CD14-positive monocyte (primary cell): ENCODE data around the gene SCN2B. TPM values are rescaled to one million over a fixed set of nuclear protein-coding genes. Genes with fewer than 3 reads are reported as not detected.

ENCODE experiments used
- DNase-seq, 3 donors: peaks; one replicate each; pipeline ENCODE4 v3.0.0-alpha.2; 2011 to 2022
- H2AFZ ChIP-seq: 2 replicates; pipeline ENCODE4 v1.6.0; 2012; ENCODE audit warnings: mild to moderate bottlenecking, low read depth, low read length, inconsistent platforms; ENCODE audit not compliant: insufficient read depth, poor library complexity, severe bottlenecking
- H3K27ac ChIP-seq, 2 donors: 1 replicate in 1 of 2; 2 replicates in 1 of 2; pipeline ENCODE4 v1.5.1; 2012 to 2013; ENCODE audit warnings: low read length in 2 of 2, control low read depth in 1 of 2, inconsistent platforms in 1 of 2, low read depth in 1 of 2, mild to moderate bottlenecking in 1 of 2
- H3K27me3 ChIP-seq, 2 donors: one replicate each; pipeline versions ENCODE4 v1.6.0 to v1.6.1; 2011 to 2013; ENCODE audit warnings: low read length in 2 of 2; ENCODE audit not compliant: control insufficient read depth in 2 of 2, insufficient read depth in 2 of 2
- H3K36me3 ChIP-seq, 2 donors: replicated peaks in 1 of 2; 1 replicate in 1 of 2; 2 replicates in 1 of 2; pipeline versions ENCODE4 v1.5.1 to v1.6.1; 2012 to 2013; ENCODE audit warnings: low read length in 2 of 2, control low read depth in 1 of 2, inconsistent platforms in 1 of 2, mild to moderate bottlenecking in 1 of 2; ENCODE audit not compliant: insufficient read depth in 2 of 2, control insufficient read depth in 1 of 2
- H3K4me1 ChIP-seq, 2 donors: 1 replicate in 1 of 2; 2 replicates in 1 of 2; pipeline versions ENCODE4 v1.5.1 to v1.6.1; 2012 to 2013; ENCODE audit warnings: low read length in 2 of 2, control low read depth in 1 of 2, inconsistent platforms in 1 of 2, mild to moderate bottlenecking in 1 of 2, moderate library complexity in 1 of 2; ENCODE audit not compliant: insufficient read depth in 2 of 2, control insufficient read depth in 1 of 2
- H3K4me2 ChIP-seq: replicated peaks from 2 replicates; pipeline ENCODE3; 2012; ENCODE audit warnings: low read length, moderate library complexity, mild to moderate bottlenecking; ENCODE audit not compliant: poor library complexity, severe bottlenecking; ENCODE audit errors: extremely low read depth
- H3K4me3 ChIP-seq, 3 experiments: fragments of 200-600 bp in 1 of 3; sonication (generic) in 1 of 3; replicated peaks in 1 of 3; 1 replicate in 2 of 3; 2 replicates in 1 of 3; pipeline ENCODE4 v1.5.1; 2011 to 2013; ENCODE audit warnings: low read length in 3 of 3, mild to moderate bottlenecking in 3 of 3, control low read depth in 2 of 3, low read depth in 2 of 3, inconsistent platforms in 1 of 3, moderate library complexity in 1 of 3
- H3K79me2 ChIP-seq: 2 replicates; pipeline ENCODE4 v1.6.0; 2012; ENCODE audit warnings: mild to moderate bottlenecking, control low read depth, inconsistent platforms, low read length, moderate library complexity; ENCODE audit not compliant: insufficient read depth
- H3K9ac ChIP-seq: 2 replicates; pipeline ENCODE4 v1.6.0; 2017; ENCODE audit warnings: low read length, mild to moderate bottlenecking; ENCODE audit not compliant: insufficient read depth, poor library complexity, severe bottlenecking
- H3K9me3 ChIP-seq, 2 donors: replicated peaks in 1 of 2; 1 replicate in 1 of 2; 2 replicates in 1 of 2; pipeline versions ENCODE4 v1.5.1 to v1.6.1; 2012 to 2013; ENCODE audit warnings: low read length in 2 of 2, control low read depth in 1 of 2; ENCODE audit not compliant: control insufficient read depth in 1 of 2, insufficient read depth in 1 of 2
- H4K20me1 ChIP-seq: 2 replicates; pipeline ENCODE4 v1.6.0; 2012; ENCODE audit warnings: mild to moderate bottlenecking, low read length, control low read depth, moderate library complexity; ENCODE audit not compliant: insufficient read depth
- H3K27ac Mint-ChIP-seq, 7 donors: one replicate each; pipeline ENCODE4 v1.8.0; 2020; ENCODE audit warnings: mild to moderate bottlenecking in 7 of 7, mixed read lengths in 7 of 7, moderate library complexity in 6 of 7, inconsistent platforms in 2 of 7
- H3K27me3 Mint-ChIP-seq, 3 donors: one replicate each; pipeline ENCODE4 v1.8.0; 2021 to 2022; ENCODE audit warnings: low read depth in 3 of 3, mild to moderate bottlenecking in 3 of 3, mixed read lengths in 3 of 3, moderate library complexity in 3 of 3, inconsistent platforms in 1 of 3
- H3K36me3 Mint-ChIP-seq, 2 donors: one replicate each; pipeline ENCODE4 v1.8.0; 2020; ENCODE audit warnings: mixed read lengths in 2 of 2, inconsistent platforms in 1 of 2, mild to moderate bottlenecking in 1 of 2
- H3K4me1 Mint-ChIP-seq: one replicate; pipeline ENCODE4 v1.8.0; 2020; ENCODE audit warnings: mild to moderate bottlenecking, mixed read lengths
- H3K4me3 Mint-ChIP-seq, 2 donors: one replicate each; pipeline ENCODE4 v1.8.0; 2020; ENCODE audit warnings: mild to moderate bottlenecking in 2 of 2, mixed read lengths in 2 of 2, moderate library complexity in 1 of 2
- H3K9me3 Mint-ChIP-seq, 7 donors: one replicate each; pipeline ENCODE4 v1.8.0; 2020 to 2022; ENCODE audit warnings: mixed read lengths in 7 of 7, mild to moderate bottlenecking in 6 of 7, moderate library complexity in 6 of 7, inconsistent platforms in 2 of 7
- CTCF ChIP-seq: fragments of 200-600 bp; IDR thresholded peaks from one replicate; pipeline ENCODE4 v1.8.0; 2022; ENCODE audit warnings: antibody characterized with exemption, mild to moderate bottlenecking
- WGBS: methylation state at CpG from one replicate; pipeline ENCODE4 v1.1.5; 2013; ENCODE audit warnings: missing lambda C conversion rate; ENCODE audit not compliant: insufficient coverage; 5-methylcytosine and 5-hydroxymethylcytosine counted together
- intact Hi-C, 2 donors: fragments of 100-400 bp; cut with micrococcal nuclease; formaldehyde crosslinking; loops; one replicate each; pipeline versions ENCODE4 v1.15.0 to v1.15.1; 2023
- polyA plus RNA-seq, 3 donors: library from polyadenylated mRNA; depleted of rRNA in 1 of 3; unstranded in 2 of 3; stranded (reverse) in 1 of 3; fragments of 300-500 nt in 2 of 3; fragments of >200 nt in 1 of 3; fragmentation: Illumina TruSeq in 2 of 3; gene quantifications; 1 replicate in 2 of 3; 2 replicates in 1 of 3; pipeline ENCODE4 v1.2.3, GENCODE V29; 2012 to 2021

SCN2B gene
- polyA plus RNA-seq, 3 donors = 0.01 TPM; not detected in 2

GRCh38 chr11:118223992-118224391 is 47.6 kb upstream of the SCN2B start:
- TF ChIP-seq CTCF = no peak
- 58% methylated on average over 2 of the region's 6 CpGs for WGBS
- H3K4me2 ChIP-seq = peak overlapping the region; percentile 78

GRCh38 chr11:118223570-118223969 is 47.1 kb upstream of the SCN2B start:
- H3K36me3 ChIP-seq = peaks cover 3 to 36% of the 10 kb centered on the region in 2 donors
- H3K4me3 Mint-ChIP-seq = peak overlapping the region; percentile 73 to 94
- peaks cover 43 to 49% of the 10 kb centered on the region in 2 donors for H3K36me3 Mint-ChIP-seq
- H2AFZ ChIP-seq = no peak overlapping the region
- intact Hi-C loops = no loop called here
- no peaks in the 10 kb centered on the region for H3K27me3 ChIP-seq
- no CpG with 5 or more reads among the region's 2 CpGs for WGBS
- peak overlapping the region; percentile 67 to 90 for H3K27ac ChIP-seq
- H3K9me3 Mint-ChIP-seq = no peaks in the 10 kb centered on the region
- H3K27ac Mint-ChIP-seq = peak overlapping the region in 3 of 7 donors; percentile 90 to 92 (median 91)
- no peak for DNase-seq
- peak overlapping the region; percentile 67 for H3K9ac ChIP-seq
- H3K4me1 Mint-ChIP-seq = peaks cover 93% of the 10 kb centered on the region
- H4K20me1 ChIP-seq = peaks cover 15% of the 10 kb centered on the region
- TF ChIP-seq CTCF = no peak
- no peaks in the 10 kb centered on the region for H3K9me3 ChIP-seq
- H3K27me3 Mint-ChIP-seq = no peaks in the 10 kb centered on the region
- peaks cover 80% of the 10 kb centered on the region for H3K79me2 ChIP-seq
- peak overlapping the region; percentile 78 for H3K4me2 ChIP-seq
- peak overlapping the region; percentile 69 to 94 (median 82) for H3K4me3 ChIP-seq
- H3K4me1 ChIP-seq = peaks cover 78 to 87% of the 10 kb centered on the region in 2 donors

More at GRCh38 chr11:118223992-118224391, 47.6 kb upstream of the SCN2B start:
- Mint-ChIP-seq H3K36me3 (peaks cover 40 to 44% of the 10 kb centered on the region in 2 donors), H3K27me3 (no peaks in the 10 kb centered on the region), H3K27ac (peak overlapping the region in 3 of 7 donors; percentile 90 to 92 (median 91)), H3K4me3 (peak overlapping the region; percentile 73 to 94), H3K4me1 (peaks cover 93% of the 10 kb centered on the region), H3K9me3 (no peaks in the 10 kb centered on the region)
- Histone ChIP-seq H3K36me3 (peaks cover 3 to 32% of the 10 kb centered on the region in 2 donors), H3K9me3 (no peaks in the 10 kb centered on the region), H3K27ac (peak overlapping the region; percentile 67 to 90), H3K4me1 (peaks cover 79 to 87% of the 10 kb centered on the region in 2 donors), H2AFZ (no peak overlapping the region), H3K9ac (peak overlapping the region; percentile 67), H3K79me2 (peaks cover 76% of the 10 kb centered on the region), H4K20me1 (peaks cover 12% of the 10 kb centered on the region), H3K4me3 (peak overlapping the region; percentile 69 to 94 (median 82)), H3K27me3 (no peaks in the 10 kb centered on the region)
- intact Hi-C loops = no loop called here
- DNase-seq = no peak
